ENCODE data around the gene RECQL5.

- TF ChIP-seq CHD2 (IDR thresholded peaks at IDR 0.05; ENCODE audit: low read length, partially characterized antibody) = no peak
- TF ChIP-seq CTCF (IDR thresholded peaks at IDR 0.05) = no peak
- TF ChIP-seq CBX8 (IDR thresholded peaks at IDR 0.05) = no peak
- no peak for TF ChIP-seq REST (IDR thresholded peaks at IDR 0.05)
- TF ChIP-seq MAX (IDR thresholded peaks at IDR 0.05) = no peak
- TF ChIP-seq RAD21 (conservative IDR thresholded peaks at IDR 0.05 in 1 of 2, IDR thresholded peaks at IDR 0.05 in 1 of 2) = no peak
- TF ChIP-seq EP300 (IDR thresholded peaks at IDR 0.05) = no peak
- TF ChIP-seq POLR2A (IDR thresholded peaks at IDR 0.05; ENCODE audit: low read length) = no peak
- TF ChIP-seq ZNF302 (CRISPR knock-in tag; IDR thresholded peaks at IDR 0.05) = no peak
- no peak for TF ChIP-seq RARB (CRISPR knock-in tag; IDR thresholded peaks at IDR 0.05)
- TF ChIP-seq USF2 (IDR thresholded peaks at IDR 0.05) = no peak
- TF ChIP-seq SMC3 (IDR thresholded peaks at IDR 0.05) = no peak
Measured at GRCh38 chr17:75602644-75603043, 64.3 kb downstream of the RECQL5 start.

Measured in A549 (cell line).